PFSK-1 (cell line): ENCODE data around the gene KLF3.

Experiments
- FOXP2 ChIP-seq: optimal IDR thresholded peaks from 2 replicates; pipeline ENCODE3; 2011; ENCODE audit warnings: borderline replicate concordance, control low read depth, inconsistent platforms; ENCODE audit not compliant: insufficient read depth; ENCODE audit errors: extremely low read length, extremely low read depth
- POLR2AphosphoS5 ChIP-seq: IDR thresholded peaks from 2 replicates; pipeline ENCODE4 v1.6.1; 2012; ENCODE audit warnings: low read depth, mild to moderate bottlenecking, control low read depth, low read length, moderate library complexity
- REST ChIP-seq, 2 experiments: IDR thresholded peaks; 2 replicates each; pipeline versions ENCODE4 v1.6.1 to v1.8.0; 2011 to 2012; ENCODE audit warnings: low read depth in 2 of 2, low read length in 2 of 2, control low read depth in 1 of 2, inconsistent platforms in 1 of 2, mild to moderate bottlenecking in 1 of 2, moderate library complexity in 1 of 2; ENCODE audit not compliant: insufficient read depth in 1 of 2
- SIN3A ChIP-seq: IDR thresholded peaks from 2 replicates; pipeline ENCODE4 v1.6.1; 2012; ENCODE audit warnings: mild to moderate bottlenecking, low read length, moderate library complexity, borderline replicate concordance; ENCODE audit not compliant: insufficient read depth
- TAF1 ChIP-seq: IDR thresholded peaks from 2 replicates; pipeline ENCODE4 v1.6.1; 2012; ENCODE audit warnings: low read length, control low read depth, borderline replicate concordance; ENCODE audit not compliant: insufficient read depth

- TF ChIP-seq POLR2AphosphoS5 = no peak
- TF ChIP-seq REST (IDR thresholded peaks at IDR 0.05; ENCODE audit: insufficient read depth in 1 of 2, low read depth in 2 of 2, low read length in 2 of 2) = no peak
- no peak for TF ChIP-seq SIN3A
- TF ChIP-seq TAF1 = no peak
- no peak for TF ChIP-seq FOXP2
Observed at GRCh38 chr4:38634047-38634759, 29.8 kb upstream of the KLF3 start.
